Body of pancreas (tissue), 4 donors: ENCODE measurements around the gene MYL5. TPM values are rescaled to one million over a fixed set of nuclear protein-coding genes. Genes with fewer than 3 reads are reported as not detected.
A peak's percentile ranks its signal among the peaks of the same experiment; 100 is the strongest.

Experiments used
- ATAC-seq: fragments of 150-250 bp; one replicate; pipeline ENCODE4 v1.9.1; 2016
- DNase-seq, 4 donors: peaks; one replicate each; pipeline ENCODE4 v3.0.0-alpha.2; 2019
- H3K27ac ChIP-seq, 4 donors: fragments of 200-600 bp; sonication (generic); 1 replicate in 3 of 4; 2 replicates in 1 of 4; pipeline versions ENCODE4 v1.5.1 to v1.6.1; 2016 to 2019; ENCODE audit warnings: mild to moderate bottlenecking in 1 of 4, mixed read lengths in 1 of 4, moderate library complexity in 1 of 4
- H3K27me3 ChIP-seq, 2 donors: fragments of 200-600 bp; sonication (generic); one replicate each; pipeline ENCODE4 v1.6.0; 2016; ENCODE audit warnings: mild to moderate bottlenecking in 1 of 2
- H3K36me3 ChIP-seq, 2 donors: fragments of 200-600 bp; sonication (generic); replicated peaks in 1 of 2; 2 replicates each; pipeline ENCODE4 v1.5.1; 2016; ENCODE audit warnings: low read depth in 2 of 2; ENCODE audit not compliant: insufficient read depth in 1 of 2
- H3K4me1 ChIP-seq: fragments of 200-600 bp; sonication (generic); one replicate; pipeline ENCODE4 v1.6.0; 2016
- H3K4me3 ChIP-seq, 2 donors: fragments of 200-600 bp; sonication (generic); 1 replicate in 1 of 2; 2 replicates in 1 of 2; pipeline ENCODE4 v1.5.1; 2016 to 2019
- H3K9me3 ChIP-seq, 3 donors: fragments of 200-600 bp; sonication (generic); 1 replicate in 2 of 3; 2 replicates in 1 of 3; pipeline ENCODE4 v1.5.1; 2016
- CTCF ChIP-seq, 7 experiments: fragments of 450-650 bp in 4 of 7; fragments of 200-600 bp in 3 of 7; sonication (generic) in 3 of 7; IDR thresholded peaks; one replicate each; pipeline ENCODE4 v1.5.1; 2016 to 2019; ENCODE audit warnings: antibody characterized with exemption in 7 of 7
- POLR2A ChIP-seq, 3 donors: fragments of 450-650 bp; IDR thresholded peaks; one replicate each; pipeline ENCODE4 v1.6.1; 2016; ENCODE audit warnings: antibody characterized with exemption in 3 of 3, mild to moderate bottlenecking in 2 of 3
- WGBS, 2 donors: methylation state at CpG; one replicate each; pipeline ENCODE4 v1.1.5; 2017; 5-methylcytosine and 5-hydroxymethylcytosine counted together
- intact Hi-C: fragments of 100-400 bp; cut with DNase I; formaldehyde crosslinking; loops from one replicate; pipeline ENCODE4 v1.15.1; 2023
- total RNA-seq, 2 donors: library from RNA; depleted of rRNA; stranded (reverse); fragments of >200 nt; gene quantifications; one replicate each; pipeline ENCODE4 v1.1.0, GENCODE V29; 2016

MYL5 gene
- total RNA-seq, result 1 to 10 TPM; 3.0 to 6.0 TPM

GRCh38 chr4:674172-675035 lies at the start of gene MYL5, which contains the start of gene ATP5ME:
Gene MYL5 (plus strand): TSS chr4:674542. CDS start chr4:678027, 3,485 bp downstream.
Gene ATP5ME (minus strand): TSS chr4:674276. CDS start chr4:674247, 29 bp downstream.
- Histone ChIP-seq H3K9me3 (no peaks in the 10 kb centered on the region), H3K27ac (peak within 1 kb of the TSS; percentile 82 to 94 (median 90)), H3K36me3 (peaks cover 0 to 3% of the 10 kb centered on the region in 2 donors), H3K4me1 (peaks cover 41% of the 10 kb centered on the region), H3K4me3 (peak within 1 kb of the TSS; percentile 70 to 96), H3K27me3 (no peaks in the 10 kb centered on the region)
- ATAC-seq, result peak; percentile 91
- TF ChIP-seq POLR2A (IDR thresholded peaks at IDR 0.05), result peak; percentile 70 to 84 (median 70)
- peak; percentile 86 to 100 (median 92) for TF ChIP-seq CTCF (IDR thresholded peaks at IDR 0.05)
- DNase-seq, result peak; percentile 97 to 98 (median 98)
- 0 to 1% methylated on average over 9 to 65 of the region's 84 CpGs for WGBS, 2 donors
- intact Hi-C loops, result no loop called here

- no peaks in the 10 kb centered on the region for H3K27me3 ChIP-seq
Measured at GRCh38 chr4:624705-625590, 49.4 kb upstream of the MYL5 start, which contains the start of gene PDE6B. Gene PDE6B (plus strand): TSS chr4:625573. CDS start chr4:625627, 54 bp downstream.

GRCh38 chr4:625631-626161 lies 48.6 kb upstream of the MYL5 start:
- TF ChIP-seq CTCF (IDR thresholded peaks at IDR 0.05), result no peak
- no peak for TF ChIP-seq POLR2A (IDR thresholded peaks at IDR 0.05)
- Histone ChIP-seq H3K9me3 (no peaks in the 10 kb centered on the region), H3K36me3 (no peaks in the 10 kb centered on the region), H3K4me1 (no peaks in the 10 kb centered on the region), H3K27ac (no peak overlapping the region), H3K27me3 (no peaks in the 10 kb centered on the region), H3K4me3 (no peak overlapping the region)
- DNase-seq, result no peak
- ATAC-seq, result no peak
- 79 to 80% methylated on average over 26 to 39 of the region's 39 CpGs for WGBS, 2 donors
- intact Hi-C loops, result no loop called here

More at GRCh38 chr4:624705-625590, 49.4 kb upstream of the MYL5 start, which contains the start of gene PDE6B:
- no peak within 1 kb of the TSS for H3K4me3 ChIP-seq
- no peaks in the 10 kb centered on the region for H3K4me1 ChIP-seq
- intact Hi-C loops, result no loop called here
- DNase-seq (no peak), ATAC-seq (no peak)
- TF ChIP-seq POLR2A (IDR thresholded peaks at IDR 0.05) (no peak), CTCF (IDR thresholded peaks at IDR 0.05) (no peak)
- no peak within 1 kb of the TSS for H3K27ac ChIP-seq
- no peaks in the 10 kb centered on the region for H3K9me3 ChIP-seq
- 63 to 90% methylated on average over 3 to 21 of the region's 21 CpGs for WGBS, 2 donors
- H3K36me3 ChIP-seq, result no peaks in the 10 kb centered on the region

GRCh38 chr4:626201-627091 lies 47.9 kb upstream of the MYL5 start:
- H3K9me3 ChIP-seq, result no peaks in the 10 kb centered on the region
- H3K4me3 ChIP-seq, result no peak overlapping the region
- no peaks in the 10 kb centered on the region for H3K36me3 ChIP-seq
- no peak overlapping the region for H3K27ac ChIP-seq
- TF ChIP-seq CTCF (IDR thresholded peaks at IDR 0.05) (no peak), POLR2A (IDR thresholded peaks at IDR 0.05) (no peak)
- H3K27me3 ChIP-seq, result no peaks in the 10 kb centered on the region
- 65% methylated on average over 14 to 20 of the region's 20 CpGs for WGBS, 2 donors
- ATAC-seq (no peak), DNase-seq (no peak)
- intact Hi-C loops, result no loop called here
- no peaks in the 10 kb centered on the region for H3K4me1 ChIP-seq
